Mucosa of stomach (tissue), 1 donor: ENCODE results near the gene OR10H3.
"Not testable (repeated sequence)": the region's sequence is repeated elsewhere in the genome, so short reads cannot be mapped to it uniquely, and the experiment has no call there.

ENCODE experiments used
- H3K27me3 ChIP-seq: one replicate; pipeline ENCODE4 v1.7.0; 2013; ENCODE audit warnings: mild to moderate bottlenecking, low read length; ENCODE audit not compliant: control insufficient read depth, insufficient read depth
- H3K36me3 ChIP-seq: one replicate; pipeline ENCODE4 v1.7.0; 2013; ENCODE audit warnings: low read length; ENCODE audit not compliant: control insufficient read depth, insufficient read depth
- H3K4me1 ChIP-seq: one replicate; pipeline ENCODE4 v1.7.0; 2013; ENCODE audit warnings: mild to moderate bottlenecking, low read length; ENCODE audit not compliant: control insufficient read depth, insufficient read depth
- H3K4me3 ChIP-seq: one replicate; pipeline ENCODE4 v1.7.0; 2013; ENCODE audit warnings: low read length
- H3K9ac ChIP-seq: one replicate; pipeline ENCODE4 v1.7.0; 2013; ENCODE audit warnings: mild to moderate bottlenecking, low read length, moderate library complexity
- H3K9me3 ChIP-seq: one replicate; pipeline ENCODE4 v1.7.0; 2013; ENCODE audit warnings: mild to moderate bottlenecking, low read length, moderate library complexity; ENCODE audit not compliant: control insufficient read depth
- donor health status: Pancreatic carcinoma.

The OR10H3 gene

DNA sequence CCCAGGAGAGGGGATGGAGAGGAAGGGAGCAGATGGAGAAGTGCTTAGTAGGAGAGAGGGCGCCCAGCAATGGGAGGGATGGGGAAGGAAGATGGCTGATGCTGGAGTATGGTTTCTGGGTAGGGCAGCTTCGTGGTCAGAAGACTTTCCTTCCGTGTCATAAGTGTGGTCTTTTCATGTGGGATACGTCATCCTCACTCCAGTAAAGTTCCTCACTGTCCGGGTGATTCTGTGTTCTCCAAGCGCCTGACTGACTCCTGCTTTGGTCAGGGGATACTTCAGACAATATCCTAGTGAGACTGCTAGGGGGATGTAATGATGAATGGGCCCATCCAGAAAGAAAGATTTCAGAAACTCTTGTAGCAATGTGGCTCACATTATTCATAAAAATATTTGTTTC is 3.9 kb upstream of the OR10H3 start:
- Histone ChIP-seq H3K4me3 (no peak overlapping the region), H3K9ac (no peak overlapping the region), H3K36me3 (no peaks in the 10 kb centered on the region), H3K9me3 (no peaks in the 10 kb centered on the region), H3K4me1 (no peaks in the 10 kb centered on the region), H3K27me3 (no peaks in the 10 kb centered on the region)

DNA sequence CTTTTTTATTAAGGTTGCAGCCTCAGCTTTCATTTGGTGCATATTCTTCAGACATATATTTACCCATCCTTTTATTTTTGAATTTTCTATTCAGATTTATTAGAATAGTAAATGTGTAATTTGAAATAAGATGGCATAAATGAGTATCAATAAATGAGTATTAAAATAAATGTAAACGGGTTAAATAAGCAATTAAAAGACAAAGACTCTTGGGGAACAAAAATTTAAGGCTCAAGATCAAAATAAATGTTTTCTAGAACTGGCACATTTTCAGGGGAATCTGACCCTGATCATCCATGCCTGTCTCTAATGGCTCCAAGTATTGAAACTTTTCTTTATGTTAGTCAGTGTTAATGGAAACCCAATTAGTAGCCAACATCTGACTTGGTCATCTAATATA is 3.0 kb downstream of the OR10H3 start:
- Histone ChIP-seq H3K36me3 (no peaks in the 10 kb centered on the region), H3K4me1 (no peaks in the 10 kb centered on the region)

DNA sequence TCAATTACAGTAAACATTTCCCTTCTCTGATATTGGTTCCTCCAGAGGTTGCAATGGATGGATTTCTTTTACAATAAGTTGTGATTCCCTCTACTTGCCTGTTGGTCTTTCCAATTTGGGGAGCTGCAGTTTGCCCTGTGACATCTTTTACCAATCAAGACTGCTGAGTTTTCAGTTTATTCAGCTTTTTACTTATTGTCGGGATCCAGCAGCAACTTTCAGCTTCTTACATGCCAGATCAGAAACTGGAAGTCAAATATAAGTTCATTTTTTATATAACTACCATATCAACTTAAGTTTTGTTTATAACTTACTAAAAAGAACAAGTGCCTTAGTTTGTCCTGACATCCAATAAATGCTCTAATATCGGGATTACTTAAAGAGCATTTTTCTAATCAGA is 10.5 kb downstream of the OR10H3 start:
- no peaks in the 10 kb centered on the region for H3K27me3 ChIP-seq
- no peaks in the 10 kb centered on the region for H3K4me1 ChIP-seq
- H3K4me3 ChIP-seq, result no peak overlapping the region
- H3K36me3 ChIP-seq, result no peaks in the 10 kb centered on the region
- no peak overlapping the region for H3K9ac ChIP-seq
- H3K9me3 ChIP-seq, result no peaks in the 10 kb centered on the region

More for the DNA sequence above, 3.0 kb downstream of the OR10H3 start:
- Histone ChIP-seq H3K9me3 (no peaks in the 10 kb centered on the region), H3K27me3 (no peaks in the 10 kb centered on the region), H3K4me3 (no peak overlapping the region), H3K9ac (no peak overlapping the region)

DNA sequence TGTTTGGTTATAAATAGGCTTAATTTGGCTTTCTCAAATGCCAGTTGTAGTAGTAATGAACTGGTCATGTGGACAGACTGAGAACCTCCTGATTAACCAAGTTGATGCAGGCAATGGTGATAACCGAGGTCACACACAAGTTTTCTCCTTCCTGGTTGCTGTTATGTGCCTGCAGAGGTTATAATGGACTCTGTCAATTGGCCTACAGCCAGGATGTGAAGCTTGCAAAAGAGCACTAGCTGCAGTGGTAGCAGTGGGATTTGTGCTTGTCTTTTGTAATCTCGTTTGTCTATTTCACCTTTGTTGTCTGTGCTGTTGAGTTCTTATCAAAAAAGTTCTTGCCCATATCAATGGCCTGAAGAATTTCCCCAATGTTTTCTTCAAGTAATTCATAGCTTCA is 20.6 kb downstream of the OR10H3 start:
- Histone ChIP-seq H3K4me3 (no peak overlapping the region), H3K9me3 (no peaks in the 10 kb centered on the region), H3K27me3 (no peaks in the 10 kb centered on the region), H3K9ac (no peak overlapping the region), H3K36me3 (no peaks in the 10 kb centered on the region), H3K4me1 (no peaks in the 10 kb centered on the region)

DNA sequence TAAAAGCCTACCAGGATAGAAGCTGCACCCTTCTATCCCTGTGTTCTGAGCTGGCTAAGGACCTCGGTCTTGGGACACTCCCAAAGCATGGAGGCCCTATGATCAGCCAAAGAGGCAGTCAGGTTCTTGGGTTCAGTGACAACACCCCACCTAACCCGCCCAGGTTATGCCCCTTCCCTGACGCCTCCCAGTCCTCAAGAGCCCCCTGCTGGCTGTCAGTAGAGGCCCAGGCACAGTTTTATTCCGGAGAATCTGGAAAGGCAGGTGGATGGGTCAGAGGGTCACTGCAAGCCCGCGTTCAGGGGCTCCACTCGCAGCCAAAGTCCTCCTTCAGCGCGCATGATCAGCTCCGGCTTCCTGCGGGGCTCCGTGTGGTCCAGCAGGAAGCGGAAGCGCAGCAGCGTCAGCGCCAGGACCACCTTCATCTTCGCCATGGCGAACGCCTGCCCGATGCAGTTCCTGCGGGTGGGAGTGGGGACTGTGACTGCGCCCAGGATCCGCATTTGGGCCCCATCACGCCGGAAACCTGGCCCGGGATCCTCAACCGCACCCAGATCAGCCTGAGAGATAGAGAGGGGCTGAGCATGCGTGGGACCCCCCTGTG is 22.3 kb downstream of the OR10H3 start:
- H3K9ac ChIP-seq, result no peak overlapping the region
- no peaks in the 10 kb centered on the region for H3K27me3 ChIP-seq
- H3K4me3 ChIP-seq, result no peak overlapping the region
- H3K4me1 ChIP-seq, result no peaks in the 10 kb centered on the region
- no peaks in the 10 kb centered on the region for H3K36me3 ChIP-seq
- H3K9me3 ChIP-seq, result no peaks in the 10 kb centered on the region

DNA sequence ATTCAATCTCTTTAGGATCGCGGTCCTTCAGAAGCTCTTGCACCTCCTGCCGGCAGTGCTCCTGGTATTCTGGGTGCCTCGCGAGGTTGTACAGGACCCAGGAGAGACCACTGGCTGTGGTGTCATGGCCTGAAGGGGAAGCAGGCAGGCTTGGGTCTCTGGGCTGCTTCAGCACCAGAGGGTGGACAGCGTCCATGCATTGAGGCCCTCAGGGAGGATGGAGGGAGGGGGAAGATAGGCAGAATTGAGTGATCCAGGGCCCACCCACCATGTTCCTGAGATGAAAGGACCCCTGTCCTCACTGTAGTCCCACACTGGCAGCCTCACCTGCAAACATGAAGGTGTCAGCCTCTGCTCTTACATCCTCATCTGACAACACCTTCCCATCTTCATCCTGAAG is 31.8 kb downstream of the OR10H3 start:
- no peak overlapping the region for H3K9ac ChIP-seq
- H3K4me1 ChIP-seq, result no peaks in the 10 kb centered on the region
- no peaks in the 10 kb centered on the region for H3K27me3 ChIP-seq
- H3K4me3 ChIP-seq, result no peak overlapping the region
- no peaks in the 10 kb centered on the region for H3K9me3 ChIP-seq
- H3K36me3 ChIP-seq, result no peaks in the 10 kb centered on the region

DNA sequence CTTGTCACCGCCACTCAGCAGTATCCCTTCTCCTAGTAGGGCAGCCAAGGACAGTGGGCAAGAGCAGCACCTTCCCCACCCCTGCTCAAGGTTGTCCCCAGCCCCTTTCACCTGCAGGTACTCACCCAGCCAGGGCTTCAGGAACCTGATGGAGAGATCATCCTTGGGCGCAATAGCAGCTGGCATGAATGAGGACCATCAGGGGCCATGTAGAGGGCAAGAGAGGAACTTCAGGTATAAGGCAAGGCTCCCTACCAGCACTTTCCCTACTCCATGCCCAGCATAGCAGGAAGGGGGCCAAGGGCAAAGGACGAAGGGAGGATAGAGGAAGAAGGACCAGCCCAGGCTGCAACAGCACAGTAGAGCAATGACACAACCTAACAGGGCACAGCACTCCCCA is 36.4 kb downstream of the OR10H3 start:
- H3K9ac ChIP-seq, H3K36me3 ChIP-seq, H3K27me3 ChIP-seq, H3K4me3 ChIP-seq, H3K4me1 ChIP-seq, H3K9me3 ChIP-seq: not testable (repeated sequence)

DNA sequence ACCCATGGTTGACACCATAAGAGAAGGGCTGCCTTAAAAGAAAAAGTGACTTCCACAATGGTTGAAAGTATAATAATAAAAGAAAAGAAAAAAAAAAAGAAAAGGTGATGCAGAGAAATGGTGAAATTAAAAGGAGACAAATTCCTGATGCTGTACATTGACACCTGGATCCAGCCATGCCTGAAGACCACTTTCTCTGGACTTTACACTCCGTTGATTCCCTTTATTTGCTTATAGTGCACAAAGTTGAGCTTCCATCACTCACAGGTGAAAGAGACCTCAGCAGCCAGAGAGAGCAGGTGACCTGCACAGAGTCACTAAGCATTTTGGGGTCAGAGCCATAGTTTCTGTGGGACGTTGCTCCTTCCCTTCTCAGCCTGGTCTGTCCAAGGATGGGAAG is 37.5 kb downstream of the OR10H3 start:
- Histone ChIP-seq H3K27me3 (no peaks in the 10 kb centered on the region), H3K4me3 (no peak overlapping the region), H3K36me3 (no peaks in the 10 kb centered on the region), H3K9me3 (no peaks in the 10 kb centered on the region), H3K9ac (no peak overlapping the region), H3K4me1 (peaks cover 3% of the 10 kb centered on the region)

DNA sequence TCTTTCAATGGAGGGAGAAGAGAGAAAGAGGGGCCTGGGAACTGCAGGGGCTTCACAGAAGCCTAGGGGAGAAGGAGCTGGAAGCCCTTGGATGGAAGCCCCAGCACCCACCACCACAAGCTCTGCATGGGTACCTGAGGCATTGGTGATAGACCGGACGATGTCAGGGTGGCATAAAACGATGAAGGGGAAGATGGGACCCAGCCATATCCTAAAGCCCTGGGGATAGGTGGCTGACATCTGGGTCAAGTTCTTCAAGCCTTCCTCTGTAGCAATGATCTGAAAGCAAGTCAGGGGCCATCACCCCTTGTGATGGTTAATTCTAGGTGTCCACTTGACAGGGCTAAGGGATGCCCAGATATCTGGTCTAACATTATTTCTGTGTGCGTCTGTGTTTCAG is 38.5 kb downstream of the OR10H3 start:
- Histone ChIP-seq H3K27me3 (no peaks in the 10 kb centered on the region), H3K4me1 (peaks cover 11% of the 10 kb centered on the region), H3K4me3 (no peak overlapping the region), H3K36me3 (no peaks in the 10 kb centered on the region), H3K9me3 (no peaks in the 10 kb centered on the region), H3K9ac (no peak overlapping the region)

DNA sequence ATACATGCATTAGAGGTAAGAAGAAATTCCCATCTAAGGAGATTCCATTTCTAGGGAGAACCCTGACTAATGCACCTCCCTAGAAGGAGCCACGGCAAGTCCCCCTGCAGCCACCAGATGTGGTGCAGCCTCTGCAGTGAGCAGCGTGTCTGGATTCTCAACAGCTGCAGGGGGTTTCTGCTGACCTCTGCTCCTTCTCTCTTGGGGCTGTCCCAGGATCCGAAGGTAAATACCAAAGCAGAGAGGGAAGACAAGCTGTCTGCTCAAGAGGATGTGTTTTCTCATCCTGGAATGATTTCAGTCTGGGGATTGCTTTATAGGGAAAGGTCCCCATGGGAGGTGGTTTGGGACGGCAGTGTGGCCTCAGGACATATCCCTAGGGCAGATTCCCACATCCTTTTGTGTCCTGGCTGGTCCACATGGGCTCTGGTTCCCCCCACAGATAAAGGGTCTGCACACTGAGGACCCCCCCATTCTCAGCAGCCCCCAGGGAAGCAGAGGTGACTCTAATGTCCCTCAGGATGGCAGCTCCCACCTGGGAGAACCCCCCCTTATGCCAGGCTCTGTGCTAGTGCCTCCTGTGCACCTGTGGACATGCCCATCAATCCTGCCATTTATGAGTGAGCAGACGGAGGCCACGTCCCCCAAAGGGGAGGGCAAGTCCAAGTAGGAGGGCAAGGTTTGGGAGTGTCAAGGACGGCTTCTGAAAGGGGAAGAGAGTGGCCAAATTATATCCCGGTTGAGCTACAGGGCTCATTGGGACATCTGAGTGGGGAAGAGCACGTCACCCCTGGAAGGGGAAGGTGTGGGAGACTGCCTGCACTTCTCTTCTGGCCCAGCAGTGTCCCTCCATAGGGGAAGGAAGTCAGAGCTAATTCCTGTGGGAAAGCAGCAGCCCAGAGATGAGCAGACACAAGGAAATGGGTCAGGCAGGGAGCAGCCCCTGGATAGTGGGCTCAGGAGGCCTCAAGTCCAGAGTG is 39.5 kb downstream of the OR10H3 start:
- no peaks in the 10 kb centered on the region for H3K9me3 ChIP-seq
- no peaks in the 10 kb centered on the region for H3K27me3 ChIP-seq
- H3K4me3 ChIP-seq, result no peak overlapping the region
- H3K4me1 ChIP-seq, result peaks cover 16% of the 10 kb centered on the region
- H3K36me3 ChIP-seq, result no peaks in the 10 kb centered on the region
- no peak overlapping the region for H3K9ac ChIP-seq

DNA sequence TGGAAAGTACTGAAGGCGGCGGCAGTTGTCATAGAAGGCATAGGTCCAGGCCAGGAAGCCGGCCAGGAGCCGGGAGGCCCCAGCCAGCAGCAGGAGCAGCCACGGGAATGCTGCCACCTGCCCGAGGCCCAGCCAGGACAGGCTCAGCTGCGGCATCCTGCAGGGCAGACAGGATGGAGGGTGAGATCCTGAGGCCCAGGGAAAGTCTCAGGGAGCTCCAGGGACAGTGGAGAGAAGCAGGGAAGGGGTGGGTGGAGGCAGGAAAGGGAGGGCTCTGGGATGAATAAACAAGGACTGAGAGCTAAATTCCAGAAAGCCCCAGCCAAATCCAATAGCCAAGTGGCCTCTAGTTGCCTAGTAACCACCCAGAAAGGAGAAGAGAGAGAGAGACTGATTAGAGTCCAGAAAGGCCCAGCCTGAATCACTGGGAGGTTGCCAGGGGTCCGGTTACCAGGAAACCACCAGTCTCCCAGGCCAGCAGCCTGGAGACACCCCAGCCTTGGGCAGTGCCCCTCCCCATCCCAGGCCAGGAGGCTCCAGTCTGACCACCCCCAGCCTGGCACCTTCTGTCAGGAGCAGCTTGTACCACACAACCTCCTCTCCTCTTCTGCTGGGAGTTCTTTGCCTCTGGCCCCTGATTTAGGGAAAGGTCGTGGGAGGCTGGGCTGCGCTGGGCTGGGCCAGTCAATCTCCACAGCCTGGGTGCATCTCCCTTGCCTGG is 42.1 kb downstream of the OR10H3 start:
- no peaks in the 10 kb centered on the region for H3K36me3 ChIP-seq
- H3K4me1 ChIP-seq, result peaks cover 18% of the 10 kb centered on the region
- no peak overlapping the region for H3K9ac ChIP-seq
- H3K9me3 ChIP-seq, result no peaks in the 10 kb centered on the region
- no peaks in the 10 kb centered on the region for H3K27me3 ChIP-seq
- H3K4me3 ChIP-seq, result no peak overlapping the region
